ENCODE data around the gene CHMP2A. TPM values are rescaled to one million over a fixed set of nuclear protein-coding genes. Genes with fewer than 3 reads are reported as not detected.

The CHMP2A gene
- total and polyA plus RNA-seq, 10 of the 15 experiments (the other 5 are each of a cell fraction or from before 2014, with no cell fraction given), result 69.5 to 172 (median 109) TPM

DNA sequence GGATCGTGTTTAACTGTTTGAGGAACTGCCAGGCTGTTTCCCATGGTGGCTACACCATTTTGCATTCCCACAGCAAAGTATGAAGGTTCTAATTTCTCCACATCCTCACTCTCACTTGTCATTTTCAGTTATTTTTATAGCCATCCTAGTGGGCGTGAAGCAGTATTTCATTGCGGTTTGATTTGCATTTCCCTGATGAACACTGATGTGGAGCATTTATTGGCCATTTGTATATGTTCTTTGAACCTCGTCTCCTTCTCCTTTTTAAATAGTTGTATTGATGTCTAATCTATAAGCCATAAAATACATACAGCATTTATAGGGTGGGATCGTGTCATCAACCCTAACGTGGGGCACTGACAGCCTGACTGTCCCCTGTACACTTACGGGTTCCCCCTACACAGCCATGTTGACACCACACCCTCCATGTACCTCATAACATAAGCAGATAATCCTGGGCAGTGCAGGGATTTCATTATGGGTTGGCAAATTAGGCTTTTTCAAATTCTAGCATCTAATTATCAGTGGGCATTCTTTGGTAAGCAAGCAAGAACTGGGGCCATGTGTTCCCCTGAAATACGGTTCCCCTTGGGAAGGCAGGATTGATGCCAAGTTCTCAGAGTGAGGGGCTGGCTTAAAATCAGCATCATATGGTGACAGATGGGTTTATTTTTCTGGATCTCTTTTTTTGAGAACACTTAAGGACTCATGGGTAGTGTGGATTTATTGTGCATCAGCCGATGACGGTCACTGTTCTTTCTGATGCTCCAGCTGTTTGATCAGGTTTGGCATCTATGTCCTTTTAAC is 23.7 kb downstream of the CHMP2A start:
- H3K27ac ChIP-seq (ENCODE audit: control insufficient read depth, insufficient read depth), result no peak overlapping the region
- BruUV-seq (replicated peaks), result no TSS peak
- no peaks in the 10 kb centered on the region for H3K4me1 ChIP-seq (ENCODE audit: control insufficient read depth, insufficient read depth, low read length)
- ChIA-PET RAD21 (ENCODE audit: unreplicated experiment) (no interaction called here), SMC1A (ENCODE audit: uncharacterized antibody, unreplicated experiment) (interaction anchor here (1.6 kb wide), 1 partner anchor 10 kb away, joined by 4 read pairs; no protein-coding TSS in a partner anchor), POLR2A (interaction anchor here (0.7 kb wide), 1 partner anchor 78 kb away, joined by 3 read pairs; no protein-coding TSS in a partner anchor), CTCF (no interaction called here)
- TF ChIP-seq RUNX3 (IDR thresholded peaks at IDR 0.05; ENCODE audit: low read length) (peak; percentile 25; the same call in 1 of the 2 replicates), TAF1 (IDR thresholded peaks at IDR 0.05; ENCODE audit: borderline replicate concordance, low read depth, low read length) (no peak)
- WGBS (ENCODE audit: insufficient coverage, insufficient replicate concordance, low lambda C conversion rate, missing lambda C conversion rate), result 10% methylated on average over 10 of the region's 10 CpGs
- H4K20me1 ChIP-seq (ENCODE audit: control insufficient read depth, insufficient read depth), result no peaks in the 10 kb centered on the region
- no peak overlapping the region for H3K9ac ChIP-seq (ENCODE audit: control insufficient read depth, insufficient read depth, low read length)
- ATAC-seq, result no peak
- H3K4me3 ChIP-seq, result no peak overlapping the region
- H3K36me3 ChIP-seq (ENCODE audit: control insufficient read depth in 2 of 2, insufficient read depth in 2 of 2, low read length in 1 of 2), result no peaks in the 10 kb centered on the region
- DNase-seq (ENCODE audit: low read depth, low spot score), result no peak
- H3K4me2 ChIP-seq (ENCODE audit: control insufficient read depth, insufficient read depth), result no peak overlapping the region
- in situ Hi-C loops (cut with MboI) (no loop called here), intact Hi-C loops (cut with micrococcal nuclease; ENCODE audit: unreplicated experiment) (no loop called here)
- H3K79me2 ChIP-seq (ENCODE audit: control insufficient read depth, insufficient read depth, low read length), result no peaks in the 10 kb centered on the region
- no peaks in the 10 kb centered on the region for H3K9me3 ChIP-seq (replicated peaks; ENCODE audit: control insufficient read depth, insufficient read depth, low read length)
- no peak for FAIRE-seq
- H3K27me3 ChIP-seq (replicated peaks in 1 of 2; ENCODE audit: control insufficient read depth in 2 of 2, insufficient read depth in 2 of 2, low read length in 1 of 2), result no peaks in the 10 kb centered on the region
- H2AFZ ChIP-seq (ENCODE audit: control insufficient read depth, low read depth, low read length), result no peak overlapping the region

DNA sequence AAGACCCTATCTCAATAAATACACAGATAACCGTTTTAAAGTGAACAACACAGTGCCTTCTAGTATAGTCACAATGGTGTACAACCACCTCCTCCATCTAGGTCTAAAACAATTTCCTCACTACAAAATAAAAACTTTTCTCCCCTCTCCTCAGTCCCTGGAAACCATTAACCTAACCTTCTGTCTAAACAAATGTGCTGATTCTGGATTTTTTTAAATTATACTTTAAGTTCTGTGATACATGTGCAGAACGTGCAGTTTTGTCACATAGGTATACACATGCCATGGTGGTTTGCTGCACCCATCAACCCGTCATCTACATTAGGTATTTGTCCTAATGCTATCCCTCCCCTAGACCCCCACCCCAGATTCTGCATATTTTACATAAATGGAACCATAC is 25.5 kb downstream of the CHMP2A start:
- no peaks in the 10 kb centered on the region for H3K27me3 ChIP-seq (replicated peaks in 1 of 2; ENCODE audit: control insufficient read depth in 2 of 2, insufficient read depth in 2 of 2, low read length in 1 of 2)
- no peak overlapping the region for H2AFZ ChIP-seq (ENCODE audit: control insufficient read depth, low read depth, low read length)
- BruUV-seq (replicated peaks), result no TSS peak
- TF ChIP-seq ZNF207 (IDR thresholded peaks at IDR 0.05; ENCODE audit: borderline replicate concordance), result no peak
- TF ChIP-seq PRDM15 (CRISPR knock-in tag; IDR thresholded peaks at IDR 0.05), result no peak
- no peak for TF ChIP-seq RCOR1 (conservative IDR thresholded peaks at IDR 0.05; ENCODE audit: low read depth, low read length)
- no peak for TF ChIP-seq SMC3 (IDR thresholded peaks at IDR 0.05; ENCODE audit: borderline replicate concordance, low read length)
- TF ChIP-seq SMAD5 (IDR thresholded peaks at IDR 0.05; ENCODE audit: low read depth), result no peak
- TF ChIP-seq JUND (IDR thresholded peaks at IDR 0.05; ENCODE audit: low read depth, low read length), result no peak
- TF ChIP-seq, protein P1, sequence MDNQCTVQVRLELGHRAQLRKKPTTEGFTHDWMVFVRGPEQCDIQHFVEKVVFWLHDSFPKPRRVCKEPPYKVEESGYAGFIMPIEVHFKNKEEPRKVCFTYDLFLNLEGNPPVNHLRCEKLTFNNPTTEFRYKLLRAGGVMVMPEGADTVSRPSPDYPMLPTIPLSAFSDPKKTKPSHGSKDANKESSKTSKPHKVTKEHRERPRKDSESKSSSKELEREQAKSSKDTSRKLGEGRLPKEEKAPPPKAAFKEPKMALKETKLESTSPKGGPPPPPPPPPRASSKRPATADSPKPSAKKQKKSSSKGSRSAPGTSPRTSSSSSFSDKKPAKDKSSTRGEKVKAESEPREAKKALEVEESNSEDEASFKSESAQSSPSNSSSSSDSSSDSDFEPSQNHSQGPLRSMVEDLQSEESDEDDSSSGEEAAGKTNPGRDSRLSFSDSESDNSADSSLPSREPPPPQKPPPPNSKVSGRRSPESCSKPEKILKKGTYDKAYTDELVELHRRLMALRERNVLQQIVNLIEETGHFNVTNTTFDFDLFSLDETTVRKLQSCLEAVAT (IDR thresholded peaks at IDR 0.05), result no peak
- TF ChIP-seq ATF2 (IDR thresholded peaks at IDR 0.05; ENCODE audit: low read length), result no peak

More for the DNA sequence above, 25.5 kb downstream of the CHMP2A start:
- in situ Hi-C loops (cut with MboI), result no loop called here
- H4K20me1 ChIP-seq (ENCODE audit: control insufficient read depth, insufficient read depth), result no peaks in the 10 kb centered on the region
- ChIA-PET SMC1A (ENCODE audit: uncharacterized antibody, unreplicated experiment) (no interaction called here), CTCF (interaction anchor here (1.0 kb wide), 1 partner anchor 10 kb away, joined by 4 read pairs; the partner anchor contains the start of gene ZBTB45), POLR2A (interaction anchor here (0.6 kb wide), 1 partner anchor 223 kb away, joined by 3 read pairs; no protein-coding TSS in a partner anchor), RAD21 (ENCODE audit: unreplicated experiment) (no interaction called here)
- no peaks in the 10 kb centered on the region for H3K36me3 ChIP-seq (ENCODE audit: control insufficient read depth in 2 of 2, insufficient read depth in 2 of 2, low read length in 1 of 2)
- intact Hi-C loops (cut with micrococcal nuclease; ENCODE audit: unreplicated experiment), result no loop called here
- H3K9ac ChIP-seq (ENCODE audit: control insufficient read depth, insufficient read depth, low read length), result no peak overlapping the region
- H3K4me2 ChIP-seq (ENCODE audit: control insufficient read depth, insufficient read depth), result no peak overlapping the region
- H3K79me2 ChIP-seq (ENCODE audit: control insufficient read depth, insufficient read depth, low read length), result no peaks in the 10 kb centered on the region
- ATAC-seq, result no peak
- no peak for FAIRE-seq
- no peak for DNase-seq (ENCODE audit: low read depth, low spot score)
- no peaks in the 10 kb centered on the region for H3K9me3 ChIP-seq (replicated peaks; ENCODE audit: control insufficient read depth, insufficient read depth, low read length)
- WGBS (ENCODE audit: insufficient coverage, insufficient replicate concordance, low lambda C conversion rate, missing lambda C conversion rate), result 18% methylated on average over 3 of the region's 3 CpGs
- H3K4me1 ChIP-seq (ENCODE audit: control insufficient read depth, insufficient read depth, low read length), result no peaks in the 10 kb centered on the region
- no peak overlapping the region for H3K27ac ChIP-seq (ENCODE audit: control insufficient read depth, insufficient read depth)
- H3K4me3 ChIP-seq, result no peak overlapping the region

All from GM12878 (cell line).